ENCODE data around the gene MCM9. TPM values are rescaled to one million over a fixed set of nuclear protein-coding genes. Genes with fewer than 3 reads are reported as not detected.
"Not testable (repeated sequence)": the region's sequence is repeated elsewhere in the genome, so short reads cannot be mapped to it uniquely, and the experiment has no call there.

MCM9 gene
- total RNA-seq, 1 experiment from 2014 or later, result 7.5 TPM

DNA sequence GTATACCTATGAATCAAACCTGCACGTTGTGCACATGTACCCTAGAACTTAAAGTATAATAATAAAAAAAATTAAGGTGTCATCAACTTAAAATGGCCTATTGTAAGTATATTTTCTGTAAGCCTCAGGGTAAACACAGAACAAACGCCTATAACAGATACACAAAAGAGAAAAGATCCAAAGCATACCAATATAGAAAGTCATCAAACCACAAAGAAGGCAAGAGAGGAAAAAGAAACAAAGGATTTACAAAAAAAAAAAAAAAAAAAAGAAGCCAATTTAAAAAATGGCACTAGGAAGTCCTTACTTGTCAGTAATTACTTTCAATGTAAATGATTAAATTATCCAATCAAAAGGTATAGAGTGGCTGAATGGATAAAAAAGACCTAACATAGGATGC lies 65.6 kb downstream of the MCM9 start:
- no peak for DNase-seq (ENCODE audit: extremely low read depth, low read depth)

DNA sequence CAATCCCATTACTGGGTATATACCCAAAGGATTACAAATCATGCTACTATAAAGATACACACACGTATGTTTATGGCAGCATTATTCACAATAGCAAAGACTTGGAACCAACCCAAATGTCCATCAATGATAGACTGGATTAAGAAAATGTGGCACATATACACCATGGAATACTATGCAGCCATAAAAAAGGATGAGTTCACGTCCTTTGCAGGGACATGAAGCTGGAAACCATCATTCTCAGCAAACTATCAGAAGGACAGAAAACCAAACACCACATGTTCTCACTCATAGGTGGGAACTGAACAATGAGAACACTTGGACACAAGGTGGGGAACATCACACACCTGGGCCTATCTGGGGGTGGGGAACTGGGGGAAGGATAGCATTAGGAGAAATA lies 66.1 kb downstream of the MCM9 start:
- DNase-seq (ENCODE audit: extremely low read depth, low read depth), result not testable (repeated sequence)

DNA sequence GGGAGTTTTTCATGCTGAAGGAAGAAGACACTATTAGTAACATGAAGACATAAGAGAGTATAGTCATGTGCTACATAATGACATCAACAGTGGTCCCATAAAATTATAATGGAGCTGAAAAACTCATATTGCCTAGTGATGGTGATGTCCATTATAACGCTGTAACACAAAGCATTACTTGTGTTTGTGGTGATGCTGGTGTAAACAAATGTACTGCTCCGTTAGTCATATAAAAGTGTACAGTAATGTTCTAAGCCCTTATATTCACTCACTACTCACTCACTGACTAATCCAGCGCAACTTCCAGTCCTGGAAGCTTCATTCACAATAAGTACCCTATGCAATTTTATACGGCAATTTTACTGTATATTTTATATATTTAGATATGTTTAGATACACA lies 67.8 kb downstream of the MCM9 start:
- no peak for DNase-seq (ENCODE audit: extremely low read depth, low read depth)

DNA sequence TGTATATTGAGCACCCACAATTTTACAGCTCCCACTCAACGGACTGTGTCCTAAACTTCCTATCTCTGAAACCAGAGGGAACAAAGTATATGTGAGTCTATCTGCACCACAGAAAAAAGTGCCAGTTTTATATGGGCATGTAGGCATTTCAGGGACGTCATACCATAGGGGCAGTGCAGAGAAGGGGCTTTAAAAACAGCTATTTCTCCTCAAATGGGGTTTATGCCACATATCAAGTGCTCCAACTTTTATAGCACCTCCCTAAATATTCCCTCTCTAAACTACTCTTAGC lies 69.9 kb downstream of the MCM9 start:
- no peak for DNase-seq (ENCODE audit: extremely low read depth, low read depth)

DNA sequence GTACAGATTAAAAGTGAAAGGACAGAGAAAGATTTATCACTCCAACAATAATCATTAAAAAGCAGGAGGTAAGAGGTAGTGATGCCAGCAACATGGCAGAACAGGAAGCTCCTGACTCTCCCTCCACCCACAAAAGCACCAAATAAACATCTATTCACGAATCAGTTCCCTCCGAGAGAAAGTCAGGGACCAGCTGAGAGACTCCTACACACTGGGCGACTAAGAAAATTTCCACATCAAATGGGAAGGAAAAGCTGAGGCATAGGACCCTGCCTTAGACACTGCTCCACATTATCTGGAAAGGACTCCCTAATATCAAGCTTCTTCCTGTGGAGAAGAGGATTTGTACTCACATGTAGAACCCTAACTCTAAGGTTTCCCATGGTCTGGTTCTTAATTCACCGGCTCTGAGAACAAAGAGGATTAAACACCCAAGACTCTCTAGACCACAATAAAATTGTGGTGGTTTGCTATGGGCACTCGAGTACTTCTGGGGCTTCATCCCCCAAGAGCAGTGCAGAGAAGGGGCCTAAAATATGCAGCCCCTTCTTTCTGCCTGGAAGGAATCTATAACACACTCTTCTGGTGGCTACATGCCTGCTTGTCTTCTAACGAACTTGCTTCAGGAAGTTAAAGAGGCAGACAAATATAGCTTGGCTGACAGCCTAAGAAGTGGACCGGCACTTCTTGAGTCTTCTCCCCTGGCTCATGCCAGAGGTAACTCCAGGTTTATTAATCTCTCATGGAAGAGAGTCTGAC lies 70.4 kb downstream of the MCM9 start:
- no peak for DNase-seq (ENCODE audit: extremely low read depth, low read depth)

DNA sequence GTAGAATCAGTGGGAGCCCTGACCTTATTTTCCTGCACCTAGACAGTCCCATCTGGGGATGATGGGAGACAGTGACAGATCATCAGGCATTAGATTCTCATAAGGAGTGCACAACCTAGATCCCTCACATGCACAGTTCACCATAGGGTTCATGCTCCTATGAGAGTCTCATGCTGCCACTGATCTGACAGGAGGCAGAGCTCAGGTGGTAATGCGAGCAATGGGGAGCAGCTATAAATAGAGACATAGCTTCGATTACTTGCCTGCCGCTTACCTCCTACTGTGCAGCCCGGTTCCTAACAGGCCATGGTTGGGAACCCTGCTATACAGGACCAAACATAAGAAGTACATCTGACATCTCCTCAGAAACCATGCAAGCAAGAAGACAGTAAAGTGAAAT lies 72.5 kb downstream of the MCM9 start:
- DNase-seq (ENCODE audit: extremely low read depth, low read depth), result no peak

DNA sequence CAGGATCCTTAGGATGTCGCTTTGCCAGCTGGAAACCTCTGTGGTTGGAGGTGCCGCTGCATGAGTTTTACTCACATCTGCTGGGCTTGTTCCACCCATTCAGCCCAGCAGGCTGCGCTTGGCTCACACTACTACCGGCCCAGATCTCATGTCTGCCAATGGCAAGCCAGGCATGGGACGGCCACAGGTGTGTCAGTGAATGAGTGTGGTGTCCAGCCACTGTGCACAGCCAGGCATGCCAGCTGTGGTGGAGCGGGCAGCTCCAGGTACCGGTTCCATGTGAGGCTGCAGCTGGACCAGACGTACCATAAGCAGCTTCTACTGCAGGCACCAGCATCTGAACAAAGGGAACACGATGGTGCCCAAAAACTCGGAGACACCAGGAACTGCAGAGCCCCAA lies 74.1 kb downstream of the MCM9 start:
- DNase-seq (ENCODE audit: extremely low read depth, low read depth), result no peak

DNA sequence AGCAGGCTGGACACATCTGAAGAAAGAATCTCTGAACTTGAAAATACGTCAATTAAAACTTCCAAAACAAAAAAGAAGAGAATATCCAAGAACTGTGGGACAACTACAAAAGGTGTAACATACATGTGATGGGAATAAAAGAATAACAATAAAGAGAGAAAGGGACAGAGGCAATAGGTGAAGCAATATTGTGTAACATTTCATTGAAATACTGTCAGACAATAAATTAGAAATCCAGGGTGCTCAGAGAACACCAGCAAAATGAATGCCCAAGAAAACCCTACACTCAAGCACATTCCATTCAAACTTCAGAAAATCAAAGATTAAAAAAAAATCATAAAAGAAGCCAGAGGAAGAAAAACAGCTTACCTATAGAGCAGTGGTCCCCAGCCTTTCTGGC lies 74.6 kb downstream of the MCM9 start:
- no peak for DNase-seq (ENCODE audit: extremely low read depth, low read depth)

DNA sequence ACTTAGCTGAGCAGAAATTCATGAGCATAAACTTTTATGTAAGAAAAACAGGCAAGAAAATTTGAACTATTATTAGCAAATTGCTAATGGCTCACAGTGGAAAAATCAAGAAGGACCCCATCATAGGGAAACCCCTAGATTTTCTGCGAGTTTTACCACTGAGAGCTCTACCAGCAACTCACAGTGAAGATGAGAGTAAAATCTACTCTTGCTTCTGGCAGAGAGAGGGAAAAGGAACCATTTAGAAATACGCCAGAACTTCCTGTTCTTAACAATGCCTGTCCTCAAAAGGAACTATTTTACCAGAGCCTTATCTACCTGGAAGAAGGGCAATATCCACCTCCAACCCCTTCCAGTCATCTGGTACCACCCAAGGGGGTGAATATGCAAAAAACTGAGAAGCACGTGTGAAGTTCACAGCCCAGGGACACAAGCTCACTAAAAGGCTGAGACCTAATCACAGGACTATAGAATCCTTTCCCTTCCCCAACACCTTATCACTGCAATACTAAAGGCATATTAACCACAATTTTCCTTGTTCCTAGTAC lies 75.4 kb downstream of the MCM9 start:
- DNase-seq (ENCODE audit: extremely low read depth, low read depth), result no peak

DNA sequence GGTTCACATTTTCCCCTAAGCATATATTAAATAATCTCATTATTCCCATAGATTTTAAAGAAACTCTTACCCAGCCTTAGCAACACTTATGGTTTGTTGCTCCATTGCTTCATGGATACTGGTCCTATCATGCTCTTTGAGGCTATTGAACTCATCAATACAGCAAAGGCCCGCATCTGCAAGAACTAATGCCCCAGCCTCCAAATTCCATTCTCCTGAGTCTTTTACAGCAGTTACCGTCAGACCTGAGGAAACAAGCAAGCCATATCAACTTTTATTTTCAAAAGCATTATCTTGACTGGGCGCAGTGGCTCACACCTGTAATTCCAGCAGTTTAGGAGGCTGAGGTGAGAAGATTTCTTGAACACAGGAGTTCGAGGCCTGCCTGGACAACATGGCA lies 78.7 kb downstream of the MCM9 start:
- DNase-seq (ENCODE audit: extremely low read depth, low read depth), result no peak

DNA sequence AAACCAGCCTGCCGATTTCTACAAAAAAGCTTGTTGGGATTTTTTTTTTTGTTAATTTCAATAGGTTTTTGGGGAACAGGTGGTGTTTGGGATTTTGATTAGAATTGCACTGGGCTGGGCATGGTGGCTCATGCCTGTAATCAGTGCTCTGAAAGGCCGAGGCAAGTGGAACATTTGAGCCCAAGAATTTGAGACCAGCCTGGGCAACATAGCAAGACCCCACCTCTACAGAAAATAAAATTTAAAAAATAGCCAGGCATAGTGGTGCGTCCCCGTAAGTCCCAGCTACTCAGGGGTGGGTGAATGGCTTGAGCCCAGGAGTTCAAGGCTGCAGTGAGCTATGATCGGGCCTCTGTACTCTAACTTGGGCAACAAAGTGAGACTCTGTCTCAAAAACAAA lies 81.6 kb downstream of the MCM9 start:
- DNase-seq (ENCODE audit: extremely low read depth, low read depth), result no peak

DNA sequence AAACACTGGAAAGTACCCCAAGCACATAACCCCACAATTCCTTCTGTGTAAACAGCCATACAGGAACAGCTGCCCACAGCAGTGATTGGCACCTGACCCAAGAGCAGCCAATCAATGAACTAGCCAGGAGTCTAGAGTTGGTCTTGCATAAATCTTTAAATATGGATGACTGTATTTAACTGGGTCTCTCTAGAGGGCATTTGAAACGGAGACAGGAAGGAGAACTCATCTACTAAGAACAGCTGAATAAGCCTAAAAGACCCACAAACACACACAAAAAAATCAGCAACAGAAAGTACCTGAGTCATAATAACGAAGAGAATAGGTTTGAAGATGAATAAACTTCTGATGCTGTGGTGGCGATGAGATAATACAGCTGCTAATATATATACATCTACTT lies 90.0 kb downstream of the MCM9 start:
- DNase-seq (ENCODE audit: extremely low read depth, low read depth), result no peak

DNA sequence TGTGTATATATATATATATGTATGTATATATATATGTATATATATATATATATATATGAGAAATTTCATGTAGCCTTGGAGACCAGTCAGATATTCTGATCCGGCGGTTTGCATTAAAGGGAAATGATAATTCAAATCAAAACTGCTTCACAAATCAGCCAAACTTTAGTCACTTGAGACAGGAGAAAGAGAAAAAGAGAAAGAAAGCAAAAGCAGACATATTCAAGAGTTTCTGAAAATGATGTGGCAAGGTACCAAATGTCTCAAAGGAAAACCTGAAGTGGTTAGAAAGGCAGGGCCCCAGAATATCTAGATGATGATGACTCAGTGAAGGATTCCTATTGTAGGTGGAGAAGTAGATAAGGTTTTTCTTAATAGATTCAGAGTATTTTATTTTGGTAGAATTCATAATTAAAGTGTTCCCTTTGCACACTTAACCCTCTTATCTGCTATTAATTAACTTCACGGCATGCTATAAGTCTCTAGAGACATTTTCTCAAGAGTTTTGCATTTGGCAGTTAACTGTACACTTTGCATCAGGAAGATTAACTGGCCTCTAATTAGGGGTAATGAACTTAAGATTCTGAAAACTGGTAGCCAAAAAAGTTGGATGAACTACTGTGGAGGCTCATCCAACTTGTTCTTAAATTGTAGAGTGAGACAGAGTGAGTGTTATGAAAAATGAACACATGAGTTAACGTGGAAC lies 91.1 kb downstream of the MCM9 start:
- DNase-seq (ENCODE audit: extremely low read depth, low read depth), result no peak

DNA sequence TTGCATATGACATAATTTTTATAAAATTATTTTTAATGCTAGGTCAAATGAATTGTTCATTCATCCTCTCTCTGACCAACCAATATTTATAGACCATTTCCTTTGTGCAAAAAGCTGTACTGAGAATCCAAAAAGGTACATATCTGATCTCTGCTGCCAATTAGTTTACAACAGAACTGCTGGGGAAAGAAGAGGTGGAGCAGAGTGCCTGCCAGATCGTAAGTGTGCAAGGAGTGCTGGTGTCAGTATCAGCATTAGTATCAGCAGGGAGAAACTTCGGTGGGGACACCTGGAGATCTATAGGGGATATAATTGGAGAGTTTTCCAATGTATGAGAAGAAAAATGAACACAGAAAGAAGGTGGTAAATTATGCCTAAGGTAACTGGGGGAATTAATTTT lies 104.3 kb downstream of the MCM9 start:
- DNase-seq (ENCODE audit: extremely low read depth, low read depth), result no peak

DNA sequence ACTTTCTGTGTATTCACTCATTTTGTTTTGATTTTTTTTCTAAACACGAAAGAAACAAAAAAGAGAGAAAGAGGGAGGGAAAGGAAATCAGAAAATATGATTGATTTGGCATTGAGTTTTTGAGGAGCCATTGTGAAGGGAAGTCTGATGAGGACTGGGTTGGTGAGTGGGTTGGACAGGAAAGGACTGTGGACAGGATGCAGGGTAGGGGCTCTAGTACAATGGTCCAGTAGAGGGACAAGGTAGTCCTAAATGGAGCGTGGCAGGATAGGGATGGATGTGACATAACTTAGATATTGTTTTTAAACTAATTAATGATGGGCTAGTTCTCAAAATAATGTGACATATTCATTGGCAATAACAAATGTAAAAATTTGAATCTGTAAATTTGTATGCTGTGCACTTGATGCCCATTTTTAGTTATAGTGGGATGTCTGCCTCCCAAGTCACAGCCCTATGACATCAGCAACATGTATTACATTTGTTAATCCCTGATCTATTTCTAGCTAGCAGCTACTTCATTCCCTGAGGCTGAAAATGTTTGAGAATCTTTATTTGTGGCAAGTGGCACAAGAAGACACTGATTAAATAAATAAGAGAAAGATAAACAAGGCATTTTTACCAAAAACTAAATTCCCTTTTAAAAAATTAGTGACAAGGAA lies 105.0 kb downstream of the MCM9 start:
- DNase-seq (ENCODE audit: extremely low read depth, low read depth), result no peak

DNA sequence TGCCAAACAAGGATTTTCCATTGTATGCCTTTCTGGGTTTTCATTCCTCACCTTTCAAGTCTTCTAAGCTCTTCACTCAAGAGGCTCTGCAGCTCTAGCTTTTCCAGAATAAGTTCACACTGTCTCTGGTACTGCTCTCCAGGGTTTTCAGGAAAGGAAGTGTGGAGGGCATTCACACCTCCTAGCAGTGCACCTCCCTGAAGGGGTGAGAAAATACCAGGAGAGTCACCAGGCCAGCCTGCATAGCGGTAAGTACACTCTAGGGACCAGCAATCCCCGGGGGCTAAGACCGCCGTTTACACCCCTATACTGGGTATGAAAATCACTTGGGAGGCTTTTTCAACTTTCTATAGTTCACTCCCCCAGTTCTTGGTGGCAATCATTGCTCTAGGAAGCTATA lies 108.9 kb downstream of the MCM9 start:
- no peak for DNase-seq (ENCODE audit: extremely low read depth, low read depth)

DNA sequence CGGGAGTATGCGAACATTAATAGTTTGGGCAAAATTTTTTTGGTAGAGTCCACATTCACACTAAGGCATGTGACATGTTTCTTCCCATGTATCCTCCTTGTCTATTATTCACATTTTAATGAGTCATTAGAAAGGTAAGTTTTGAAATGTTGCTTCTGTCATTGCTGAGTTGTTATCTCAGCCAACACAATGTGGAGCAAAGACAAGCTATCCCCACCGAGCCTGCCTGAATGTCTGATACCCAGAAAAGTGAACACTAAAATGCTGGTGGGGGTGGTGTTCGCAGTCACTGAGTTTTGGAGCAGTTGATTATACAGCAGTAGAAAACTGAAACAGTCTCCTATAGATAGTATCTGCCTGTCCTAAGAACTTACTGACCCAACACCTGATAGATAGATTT lies 109.3 kb downstream of the MCM9 start:
- DNase-seq (ENCODE audit: extremely low read depth, low read depth), result no peak

DNA sequence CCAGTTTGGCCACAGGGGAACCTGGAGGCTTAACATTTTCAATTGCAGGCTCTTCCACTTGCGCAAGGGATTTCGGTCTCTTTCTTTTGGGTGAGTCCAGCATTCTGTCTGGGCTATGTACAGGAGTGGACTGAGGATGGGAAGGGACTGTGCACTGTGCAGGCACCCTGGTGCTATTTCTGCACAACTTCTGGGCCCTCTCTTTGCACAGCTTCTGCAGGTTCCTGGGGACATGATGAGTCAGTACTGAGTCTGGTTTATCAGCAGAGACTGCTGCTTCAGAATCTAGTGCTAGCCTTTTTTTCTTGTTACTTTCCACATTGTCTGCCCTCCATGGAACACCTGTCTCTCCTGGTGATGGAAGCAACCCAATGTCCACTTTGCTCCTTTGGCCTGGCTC lies 119.5 kb downstream of the MCM9 start:
- DNase-seq (ENCODE audit: extremely low read depth, low read depth), result no peak

DNA sequence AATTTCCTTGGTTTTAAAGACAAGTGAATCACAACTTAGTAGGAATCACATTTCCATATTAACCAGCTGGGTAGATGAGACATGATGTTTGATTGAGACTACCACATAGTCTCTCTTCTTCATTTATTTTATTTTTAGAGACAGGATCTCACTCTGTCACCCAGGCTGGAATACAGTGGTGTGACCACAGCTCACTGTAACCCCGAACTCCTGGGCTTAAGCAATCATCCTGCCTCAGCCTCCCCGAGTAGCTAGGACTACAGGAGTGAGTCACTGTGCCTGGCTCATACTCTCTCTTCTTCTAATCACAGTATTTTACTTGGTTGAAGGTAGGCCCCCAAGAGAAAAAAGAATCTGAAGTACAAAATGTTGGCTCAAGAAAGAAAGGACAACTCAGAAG lies 121.2 kb downstream of the MCM9 start:
- no peak for DNase-seq (ENCODE audit: extremely low read depth, low read depth)

DNA sequence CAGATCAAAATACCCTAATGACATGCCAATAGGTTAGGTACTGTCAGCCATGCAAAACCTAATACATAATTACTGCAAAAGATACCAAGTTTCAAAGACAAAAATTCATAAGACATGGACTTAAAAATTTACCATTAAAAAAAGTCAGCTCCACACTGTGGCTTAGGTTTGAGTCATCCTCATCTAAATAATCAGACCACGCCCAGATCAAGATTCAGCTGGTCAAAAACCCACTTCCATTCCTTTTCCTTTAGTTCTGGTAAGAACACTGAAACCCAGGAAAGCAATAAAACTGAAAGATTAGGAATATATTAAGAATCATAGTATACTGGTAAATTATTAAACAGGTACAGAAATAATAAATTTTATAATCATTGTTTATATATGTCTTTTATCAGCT lies 122.0 kb downstream of the MCM9 start:
- DNase-seq (ENCODE audit: extremely low read depth, low read depth), result no peak

DNA sequence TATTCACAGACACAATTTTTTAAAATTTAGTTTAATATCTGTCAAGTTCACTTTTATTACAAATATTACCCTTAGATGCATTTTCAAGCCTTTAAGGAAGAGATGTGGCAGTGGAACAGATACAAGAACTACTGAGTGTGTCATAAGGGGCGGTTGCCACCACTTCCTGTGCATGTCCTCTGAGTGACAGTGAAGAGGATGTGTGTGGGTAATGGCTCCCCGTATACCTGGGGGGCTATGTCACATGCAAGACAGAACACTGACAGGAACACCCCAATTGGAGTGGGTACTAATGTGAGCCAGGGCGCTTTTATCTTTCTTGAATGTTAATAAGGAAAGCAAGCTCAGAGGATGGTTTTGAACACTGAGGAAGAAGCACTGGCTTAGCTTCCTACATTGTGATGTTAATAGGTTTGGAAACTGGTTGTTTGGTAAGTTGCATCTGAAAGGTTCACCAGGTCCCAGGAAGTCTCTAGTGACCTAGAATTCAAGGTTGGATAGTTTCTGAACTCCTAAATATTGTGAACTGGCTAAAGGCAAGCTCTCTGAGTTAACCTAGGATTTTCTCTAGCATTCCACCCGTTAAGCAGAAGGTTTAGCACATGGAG lies 124.4 kb downstream of the MCM9 start:
- DNase-seq (ENCODE audit: extremely low read depth, low read depth), result no peak
